ENCODE results near the gene ZWINT.

ZWINT gene, protein sequence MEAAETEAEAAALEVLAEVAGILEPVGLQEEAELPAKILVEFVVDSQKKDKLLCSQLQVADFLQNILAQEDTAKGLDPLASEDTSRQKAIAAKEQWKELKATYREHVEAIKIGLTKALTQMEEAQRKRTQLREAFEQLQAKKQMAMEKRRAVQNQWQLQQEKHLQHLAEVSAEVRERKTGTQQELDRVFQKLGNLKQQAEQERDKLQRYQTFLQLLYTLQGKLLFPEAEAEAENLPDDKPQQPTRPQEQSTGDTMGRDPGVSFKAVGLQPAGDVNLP

DNA sequence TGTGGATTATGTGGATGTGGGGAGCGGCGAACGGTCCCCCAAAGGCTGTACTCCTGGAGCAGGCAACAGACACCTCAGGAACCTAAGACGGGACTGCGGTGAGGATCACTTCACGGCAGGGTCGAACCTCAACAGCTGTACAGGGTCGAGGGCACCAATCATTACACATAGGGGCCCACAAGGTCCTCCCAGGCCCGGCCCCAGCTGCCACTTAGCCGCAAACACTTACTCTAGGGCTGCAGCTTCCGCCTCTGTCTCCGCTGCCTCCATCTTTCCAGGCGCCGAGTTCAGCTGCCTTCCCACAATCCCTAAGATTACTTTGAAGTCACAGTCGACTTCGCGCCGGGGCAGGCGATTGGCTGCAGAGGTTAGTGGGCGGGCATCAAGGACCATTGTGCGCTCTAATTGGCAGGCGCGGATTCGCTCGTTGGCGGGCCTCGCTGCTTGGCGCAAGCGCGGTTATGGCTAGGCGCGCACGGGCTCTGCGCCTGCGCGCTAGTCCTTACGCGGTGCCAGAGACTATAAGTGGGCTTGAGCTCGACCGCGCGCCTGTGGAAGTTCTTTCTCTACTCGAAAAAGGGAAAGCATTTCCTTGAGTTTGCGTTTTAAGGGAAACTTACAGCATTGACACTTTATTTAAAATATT is at the start of gene ZWINT:
TSS of gene ZWINT (minus strand) at position 293 of the 646 bp plus-strand sequence. CDS start at position 270, 23 bp downstream.
- peak; percentile 97 for DNase-seq (ENCODE audit: low read depth)

DNA sequence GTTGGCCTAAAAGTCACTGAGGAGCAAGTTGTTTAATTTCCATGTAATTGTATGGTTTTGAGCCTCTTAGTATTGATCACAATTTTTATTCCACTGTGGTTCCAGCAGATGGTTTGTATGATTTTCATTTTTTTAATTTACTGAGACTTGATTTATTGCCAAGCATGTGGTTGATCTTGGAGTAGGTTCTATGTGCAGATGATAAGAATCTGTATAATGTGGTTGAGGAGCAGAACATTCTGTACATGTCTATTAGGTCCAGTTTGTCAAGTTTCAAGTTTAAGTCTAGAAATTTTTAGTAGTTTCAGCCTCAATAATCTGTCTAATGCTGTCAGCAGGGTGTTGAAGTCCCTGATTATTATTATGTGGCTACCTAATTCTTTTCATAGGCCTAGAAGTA is 22.7 kb upstream of the ZWINT start:
- DNase-seq (ENCODE audit: low read depth) = no peak

DNA sequence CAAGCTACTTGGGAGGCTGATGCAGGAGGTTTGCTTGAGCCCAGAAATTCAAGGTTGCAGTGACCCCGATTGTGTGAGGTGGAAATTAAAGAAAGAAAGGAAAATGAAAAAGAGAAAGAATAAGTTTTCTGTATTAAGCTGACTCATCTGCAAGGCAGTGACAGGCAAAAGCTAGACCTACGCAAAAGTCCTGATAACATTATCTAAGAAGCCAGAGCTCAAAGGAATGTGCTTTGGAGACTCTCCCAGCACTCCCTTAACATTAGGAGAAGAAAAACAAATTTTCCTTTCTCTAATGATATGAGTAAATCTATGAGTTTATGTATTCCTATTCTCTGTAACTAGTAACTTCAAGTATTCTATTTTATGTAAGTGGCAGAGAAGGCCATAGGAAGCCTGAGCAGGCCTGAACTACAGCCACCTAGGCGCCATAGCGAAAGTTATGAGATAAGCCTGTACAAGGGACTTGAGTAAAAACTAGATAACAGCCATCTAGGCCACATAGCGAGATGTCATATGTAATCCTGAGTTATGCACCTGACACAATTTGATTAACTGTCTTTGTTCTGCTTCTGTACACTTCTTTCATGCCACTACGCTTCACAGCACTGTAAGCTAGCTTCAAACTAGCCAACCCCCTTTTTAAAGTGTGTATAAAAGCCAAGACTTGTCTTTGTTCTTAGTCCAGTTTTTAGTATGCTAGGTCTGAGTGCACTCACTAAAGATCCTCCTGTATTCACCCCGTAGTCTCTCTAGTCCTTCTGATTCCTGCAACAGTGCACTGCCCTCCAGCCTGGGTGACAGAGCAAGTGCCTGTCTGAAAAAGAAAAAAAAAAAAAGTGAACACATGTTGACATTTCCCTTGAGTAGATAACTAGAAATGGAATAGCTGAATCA is 9.4 kb upstream of the ZWINT start:
- no peak for DNase-seq (ENCODE audit: low read depth)

DNA sequence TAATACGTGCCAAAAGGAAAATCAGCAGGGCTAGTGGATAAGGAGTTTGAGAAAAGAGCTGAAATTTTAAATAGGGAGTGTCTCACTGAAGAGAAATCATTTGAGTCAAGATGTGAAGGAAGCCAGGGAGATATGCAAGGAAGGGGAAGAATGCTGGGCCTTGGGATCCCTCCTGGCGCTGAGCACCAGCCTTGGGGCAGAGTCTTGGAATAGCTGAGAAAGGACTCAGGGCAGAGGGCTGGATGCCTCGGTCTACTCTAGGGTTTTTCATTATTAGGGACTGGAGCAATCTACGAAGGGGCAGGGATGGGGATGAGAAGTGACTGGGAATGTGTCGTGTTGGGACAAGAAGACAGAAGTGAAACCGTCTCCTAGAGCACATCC is 484 bp downstream of the ZWINT start:
- no peak for DNase-seq (ENCODE audit: low read depth)

DNA sequence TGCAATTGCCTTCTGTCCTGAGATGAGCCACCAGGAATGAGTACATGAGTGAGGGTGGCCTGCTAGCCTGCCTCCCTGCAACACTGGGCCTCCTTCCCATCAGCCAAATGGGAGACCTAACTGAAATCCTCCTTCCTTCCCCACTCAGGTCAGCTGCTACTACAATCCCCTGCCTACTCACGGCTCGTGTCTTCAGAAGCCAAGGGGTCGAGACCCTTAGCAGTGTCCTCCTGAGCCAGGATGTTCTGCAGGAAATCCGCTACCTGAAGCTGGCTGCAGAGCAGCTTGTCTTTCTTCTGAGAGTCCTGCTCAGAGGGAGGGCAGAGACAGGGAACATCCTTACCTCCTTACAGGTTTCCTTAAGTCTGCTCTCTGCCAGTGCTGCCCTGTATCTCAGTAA is 1.2 kb downstream of the ZWINT start:
- no peak for DNase-seq (ENCODE audit: low read depth)

DNA sequence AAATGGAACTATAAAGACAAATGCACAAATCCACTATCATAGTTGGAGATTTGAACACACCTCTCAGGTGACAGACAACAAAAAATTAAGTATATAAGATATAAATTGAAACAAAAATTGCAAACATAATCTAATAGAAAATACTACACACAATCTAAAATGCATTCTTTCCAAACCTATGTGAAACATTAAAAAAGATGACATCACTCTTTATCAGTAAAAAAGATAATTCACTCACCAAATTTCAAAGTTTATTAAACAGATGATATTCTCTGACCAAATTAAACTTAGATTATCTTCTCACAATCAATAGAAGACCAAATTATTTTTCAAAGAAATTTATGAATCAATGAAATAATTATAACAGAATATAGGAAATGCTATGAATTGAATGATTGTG is 4.0 kb downstream of the ZWINT start:
- no peak for DNase-seq (ENCODE audit: low read depth)

DNA sequence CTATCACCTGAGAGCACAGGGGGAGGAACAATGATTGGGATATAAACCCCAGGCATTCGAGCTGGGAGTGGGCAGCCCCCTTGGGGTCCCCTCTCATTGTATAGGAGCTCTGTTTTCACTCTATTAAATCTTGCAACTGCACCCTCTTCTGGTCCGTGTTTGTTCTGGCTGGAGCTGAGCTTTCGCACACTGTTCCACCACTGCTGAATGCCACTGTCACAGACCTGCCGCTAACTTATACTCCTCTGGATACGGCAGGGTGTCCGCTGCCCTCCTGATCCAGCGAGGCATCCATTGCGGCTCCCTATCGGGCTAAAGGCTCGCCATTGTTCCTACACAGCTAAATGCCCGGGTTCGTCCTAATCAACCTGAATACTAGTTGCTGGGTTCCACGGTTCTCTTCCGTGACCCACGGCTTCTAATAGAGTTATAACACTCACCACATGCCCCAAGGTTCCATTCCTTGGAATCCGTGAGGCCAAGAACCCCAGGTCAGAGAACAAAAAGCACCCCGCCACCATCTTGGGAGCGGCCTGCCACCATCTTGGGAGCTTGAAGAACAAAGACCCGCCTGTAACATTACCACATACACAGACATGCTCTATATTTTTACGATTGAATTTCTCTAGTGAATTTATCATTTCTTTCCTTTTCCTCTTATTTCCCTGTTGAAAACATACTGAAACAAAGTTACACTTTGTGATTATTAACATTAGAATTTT is 9.0 kb downstream of the ZWINT start:
- no peak for DNase-seq (ENCODE audit: low read depth)

DNA sequence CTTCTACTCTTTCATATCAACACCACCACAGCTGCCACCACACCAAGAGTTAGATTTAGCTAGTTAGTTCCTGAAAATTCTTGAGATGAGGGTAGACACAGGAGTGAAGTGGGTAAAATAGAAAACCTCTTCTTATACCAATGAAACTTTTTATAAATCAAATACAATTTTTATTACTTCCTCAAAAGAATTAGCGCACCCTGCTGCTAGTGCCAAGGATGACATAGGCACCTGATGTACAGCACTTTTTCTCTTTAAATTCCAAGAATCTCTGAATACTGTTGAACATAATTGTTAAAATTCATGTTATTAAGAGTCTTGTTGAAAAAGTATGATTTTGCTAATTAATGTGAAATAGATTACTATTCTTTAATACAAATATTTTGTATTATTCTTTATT is 11.4 kb downstream of the ZWINT start:
- DNase-seq (ENCODE audit: low read depth) = peak; percentile 21

DNA sequence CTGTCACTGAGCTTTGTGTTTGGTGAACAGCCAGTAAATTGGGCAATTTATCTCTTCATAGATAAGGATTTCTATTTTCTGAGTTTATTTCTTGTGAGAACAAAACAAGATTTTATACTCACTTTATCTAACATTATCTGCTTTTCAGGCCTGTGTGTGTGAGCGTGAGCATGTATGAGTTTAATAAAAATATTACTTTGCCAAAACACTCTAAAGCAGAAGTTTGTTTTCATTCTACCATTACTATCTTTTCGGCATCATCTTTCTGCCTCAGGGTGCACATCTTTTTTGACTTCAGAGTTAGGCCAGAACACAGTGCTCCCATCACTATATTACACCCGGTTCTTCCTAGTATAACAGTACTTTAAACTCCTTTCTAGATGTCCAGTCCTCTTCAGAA is 13.0 kb downstream of the ZWINT start:
- DNase-seq (ENCODE audit: low read depth) = no peak

DNA sequence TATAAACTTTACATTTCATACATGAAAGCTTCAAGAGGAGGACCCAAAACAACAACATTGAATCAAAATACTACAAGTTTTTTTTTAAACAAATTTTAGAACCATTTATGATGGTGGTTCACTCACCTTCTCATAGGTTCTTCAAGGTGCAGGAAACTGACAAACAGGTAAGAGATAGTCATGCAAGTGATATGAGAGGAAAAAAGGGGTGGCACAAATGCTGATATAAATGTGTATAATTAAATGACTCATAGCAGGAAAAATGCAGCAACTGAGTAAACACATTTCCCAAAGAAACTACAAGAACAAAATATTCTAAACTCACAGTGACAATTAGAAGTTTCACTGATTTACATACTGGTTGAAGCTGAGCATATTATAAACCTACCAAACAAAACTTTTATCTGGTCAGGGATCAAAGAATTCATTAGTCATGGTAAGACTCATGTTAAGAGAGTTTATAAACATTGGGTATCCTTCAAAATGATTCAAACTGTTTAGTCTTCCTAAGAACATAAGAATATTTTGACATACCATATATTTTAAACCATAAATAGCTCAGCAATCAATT is 14.1 kb downstream of the ZWINT start:
- peak; percentile 71 for DNase-seq (ENCODE audit: low read depth)

DNA sequence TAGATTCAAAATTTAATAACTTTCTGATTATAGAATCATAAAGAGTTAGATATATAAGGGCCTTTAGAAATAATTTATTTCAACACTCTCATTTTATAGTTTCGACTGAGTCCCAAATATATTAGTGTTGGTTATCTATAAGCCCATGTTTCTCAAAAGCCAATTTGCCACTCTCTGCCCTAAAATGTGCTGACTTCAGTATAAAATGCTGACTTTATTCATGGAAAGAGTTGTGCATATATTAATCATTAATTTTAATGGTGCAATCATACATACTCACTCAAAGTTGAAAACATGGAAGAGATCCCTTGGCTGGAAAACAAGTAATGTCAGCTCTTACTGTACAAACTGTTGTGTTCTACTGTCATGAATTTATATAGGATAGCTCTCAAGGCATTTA is 19.4 kb downstream of the ZWINT start:
- DNase-seq (ENCODE audit: low read depth) = no peak

DNA sequence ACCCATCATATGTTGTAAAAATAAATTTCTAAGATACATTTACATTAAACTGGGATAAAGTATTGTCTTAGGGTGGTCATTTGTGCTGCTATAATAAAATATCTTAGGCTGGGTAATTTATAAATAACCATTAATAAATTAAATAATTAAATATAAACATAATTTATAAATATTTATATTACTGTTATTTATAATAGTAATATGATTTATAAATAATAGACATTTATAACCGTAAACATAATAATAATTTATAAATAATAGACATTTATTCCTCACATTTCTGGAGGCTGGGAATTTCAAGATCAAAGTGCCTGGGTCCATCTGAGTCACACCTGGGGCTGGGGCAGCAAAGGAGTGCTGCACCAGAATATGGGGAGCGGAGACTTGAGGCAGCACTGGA is 31.1 kb downstream of the ZWINT start:
- DNase-seq (ENCODE audit: low read depth) = no peak

DNA sequence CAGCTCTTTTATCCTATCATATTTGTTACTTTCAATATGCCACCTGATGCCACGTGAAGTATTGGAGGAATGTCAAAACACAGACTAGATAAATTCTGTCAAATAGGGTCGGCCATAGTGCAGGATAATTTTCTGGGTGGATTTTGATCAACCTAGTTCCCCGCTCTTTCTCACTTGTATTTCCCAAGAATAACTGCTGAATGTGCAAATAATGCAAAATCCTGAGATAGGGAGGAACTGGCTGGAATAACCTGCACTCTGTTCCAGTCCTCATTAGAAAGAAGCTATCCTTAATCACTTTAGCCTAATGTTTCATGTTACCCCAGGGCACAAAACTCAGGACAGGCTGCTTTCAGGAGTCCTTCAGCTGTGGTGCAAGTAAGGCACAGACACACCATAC is 33.9 kb downstream of the ZWINT start:
- DNase-seq (ENCODE audit: low read depth) = no peak

DNA sequence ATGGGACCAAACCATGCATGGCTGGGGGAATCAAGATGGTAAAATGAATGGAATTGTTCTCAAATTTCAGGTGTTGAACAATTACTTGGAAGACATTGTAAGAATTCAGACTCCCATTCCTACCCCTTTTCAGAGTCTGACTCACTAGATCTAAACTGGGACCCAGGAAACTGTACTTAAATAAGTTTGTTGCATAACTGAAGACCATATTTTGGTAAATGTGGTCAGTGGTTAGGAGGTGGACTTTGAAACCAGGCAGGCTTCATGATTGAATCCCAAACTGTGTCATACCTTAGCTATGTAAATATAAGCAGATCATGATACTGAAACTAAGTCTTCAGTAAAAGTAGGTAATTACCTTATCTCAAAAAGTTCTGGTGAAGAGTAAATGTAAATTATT is 41.7 kb downstream of the ZWINT start:
- peak; percentile 20 for DNase-seq (ENCODE audit: low read depth)

DNA sequence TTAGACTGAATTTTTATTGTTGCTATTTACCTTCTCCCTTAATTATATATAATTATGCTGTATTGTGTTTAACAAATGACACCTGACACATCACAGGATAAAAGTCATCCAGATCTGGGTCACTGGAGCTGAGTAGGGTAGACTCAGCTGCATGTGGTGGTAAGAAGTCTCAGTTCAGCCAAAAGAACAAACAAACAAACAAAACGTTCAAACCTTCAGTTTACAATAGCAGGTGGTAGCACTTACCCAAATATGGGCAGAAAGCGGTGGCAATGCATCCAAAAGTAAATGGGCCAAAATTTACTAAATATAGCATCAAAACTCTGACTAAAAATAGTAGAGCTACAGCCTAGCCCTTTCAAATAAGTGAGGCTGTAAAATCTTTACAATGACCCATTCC is 42.2 kb downstream of the ZWINT start:
- no peak for DNase-seq (ENCODE audit: low read depth)

DNA sequence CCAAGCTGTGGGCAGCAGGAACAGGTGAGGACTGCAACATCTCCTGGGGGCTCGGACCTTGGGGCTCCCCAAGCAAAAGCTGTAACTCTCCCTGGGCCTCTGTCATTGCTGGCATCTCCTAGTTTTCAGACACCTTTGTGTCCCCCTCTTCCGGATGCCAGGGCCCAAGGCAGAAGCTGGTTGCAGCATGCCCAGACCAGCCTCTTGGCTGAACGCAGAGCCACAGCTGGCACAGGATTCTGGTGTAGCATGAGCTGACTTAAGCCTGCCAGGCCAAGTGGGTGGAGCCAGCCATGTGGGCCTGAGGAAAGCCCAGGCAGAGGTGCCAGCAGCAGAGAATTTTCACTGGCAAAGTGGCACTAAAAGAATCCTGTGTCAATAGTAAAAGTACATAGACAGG is 43.5 kb downstream of the ZWINT start:
- no peak for DNase-seq (ENCODE audit: low read depth)

DNA sequence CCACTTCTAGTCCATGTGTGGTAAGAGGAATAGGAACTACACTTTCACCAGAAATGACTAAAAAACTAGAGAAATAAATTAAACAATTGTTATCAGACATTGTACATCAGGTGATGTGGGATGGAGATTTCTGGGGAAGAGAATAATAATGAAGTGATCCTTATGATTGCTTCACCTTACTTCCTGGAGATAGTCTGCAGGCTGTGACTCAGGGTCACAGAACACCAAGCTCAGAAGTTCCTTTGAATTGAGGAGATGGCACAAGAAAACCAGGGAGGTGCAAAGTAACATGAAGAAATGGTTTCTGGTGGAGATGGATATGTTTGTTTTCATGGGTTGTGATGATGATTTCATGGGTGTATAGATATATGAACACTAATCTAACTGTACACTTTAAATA is 44.5 kb downstream of the ZWINT start:
- DNase-seq (ENCODE audit: low read depth) = no peak

Measured in ELR (cell line).